K562 treated with DMSO at 1 percent for 12 hours (cell line): ENCODE results near the gene FUT6. TPM values are rescaled to one million over a fixed set of nuclear protein-coding genes. Genes with fewer than 3 reads are reported as not detected.

Experiments
- total RNA-seq: library from RNA; unstranded; fragments of 300-600 nt; gene quantifications from 2 replicates; pipeline ENCODE4 v1.2.3, GENCODE V29; 2022; ENCODE audit not compliant: insufficient read depth

FUT6 gene, protein sequence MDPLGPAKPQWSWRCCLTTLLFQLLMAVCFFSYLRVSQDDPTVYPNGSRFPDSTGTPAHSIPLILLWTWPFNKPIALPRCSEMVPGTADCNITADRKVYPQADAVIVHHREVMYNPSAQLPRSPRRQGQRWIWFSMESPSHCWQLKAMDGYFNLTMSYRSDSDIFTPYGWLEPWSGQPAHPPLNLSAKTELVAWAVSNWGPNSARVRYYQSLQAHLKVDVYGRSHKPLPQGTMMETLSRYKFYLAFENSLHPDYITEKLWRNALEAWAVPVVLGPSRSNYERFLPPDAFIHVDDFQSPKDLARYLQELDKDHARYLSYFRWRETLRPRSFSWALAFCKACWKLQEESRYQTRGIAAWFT
- total RNA-seq, result not detected in 2 replicates

DNA sequence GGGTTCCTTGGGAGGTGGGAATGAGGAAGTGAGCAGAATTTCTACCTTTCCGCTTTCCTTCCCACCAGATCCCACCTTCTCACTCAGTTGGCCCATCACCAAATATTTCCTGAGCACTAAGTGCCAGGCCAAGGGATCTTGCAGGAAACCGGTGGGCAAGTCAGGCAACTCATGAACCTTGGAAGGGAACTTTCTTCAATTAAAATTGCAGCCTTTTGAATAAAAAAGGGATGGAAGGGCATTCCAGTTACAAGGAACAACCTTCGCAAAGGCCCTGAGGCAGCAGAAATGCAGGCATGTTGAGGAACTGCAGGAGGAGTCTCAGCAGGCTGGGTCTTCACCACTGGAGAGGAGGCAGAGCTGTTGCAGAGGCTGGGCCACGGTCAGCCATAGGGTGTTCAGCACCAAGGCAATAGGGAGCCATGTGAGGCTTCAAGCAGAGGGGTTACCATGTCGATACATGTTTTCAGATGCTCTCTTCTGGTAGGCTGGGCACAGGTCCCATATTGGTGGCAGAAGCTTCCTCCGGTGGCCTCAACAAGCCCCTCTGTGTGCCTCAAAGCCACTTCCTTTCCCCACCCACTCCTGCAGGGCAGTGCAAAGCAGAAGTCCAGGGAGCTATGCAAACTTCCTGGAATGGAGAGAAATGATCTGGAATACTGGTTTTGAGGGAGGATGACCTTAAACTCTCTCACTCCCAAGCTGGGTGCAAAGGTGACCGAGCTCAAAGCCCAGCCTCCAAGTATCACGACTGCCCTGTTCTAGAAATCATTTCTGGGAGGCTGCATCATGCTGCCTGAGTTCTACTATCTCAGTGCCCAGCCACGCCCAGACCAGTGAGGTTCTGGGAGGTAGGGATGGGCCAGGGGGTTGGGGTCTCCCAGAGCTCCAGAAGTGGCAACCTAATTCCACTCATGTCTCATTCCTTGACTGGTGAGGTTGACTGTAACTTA is at the start of gene FUT6:
TSS of gene FUT6 (minus strand) at position 638 of the 953 bp plus-strand sequence. CDS start 7,135 bp downstream, outside the sequence.

DNA sequence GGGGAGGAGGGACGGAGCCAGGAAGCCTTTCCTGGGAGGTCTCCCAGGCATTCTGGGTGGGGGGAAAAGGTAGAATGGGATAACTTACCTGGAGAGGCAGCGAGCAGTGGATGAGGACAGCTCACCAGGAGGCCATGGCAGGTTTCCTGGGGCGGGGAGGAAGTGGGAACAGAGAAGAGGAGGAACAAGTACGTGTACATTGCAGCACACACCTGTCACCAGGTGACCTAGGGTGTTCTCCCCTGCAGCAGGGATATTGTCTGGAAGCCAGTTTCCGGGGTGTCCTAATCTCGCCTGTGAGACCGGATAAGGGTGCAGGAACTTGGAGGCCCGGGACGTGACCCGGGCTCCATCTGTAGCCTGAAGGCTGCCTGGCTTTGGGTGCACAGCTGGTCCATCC is 11.8 kb upstream of the FUT6 start, which contains the start of gene FUT3:
TSS of gene FUT3 (minus strand) at position 148 of the 400 bp plus-strand sequence.

DNA sequence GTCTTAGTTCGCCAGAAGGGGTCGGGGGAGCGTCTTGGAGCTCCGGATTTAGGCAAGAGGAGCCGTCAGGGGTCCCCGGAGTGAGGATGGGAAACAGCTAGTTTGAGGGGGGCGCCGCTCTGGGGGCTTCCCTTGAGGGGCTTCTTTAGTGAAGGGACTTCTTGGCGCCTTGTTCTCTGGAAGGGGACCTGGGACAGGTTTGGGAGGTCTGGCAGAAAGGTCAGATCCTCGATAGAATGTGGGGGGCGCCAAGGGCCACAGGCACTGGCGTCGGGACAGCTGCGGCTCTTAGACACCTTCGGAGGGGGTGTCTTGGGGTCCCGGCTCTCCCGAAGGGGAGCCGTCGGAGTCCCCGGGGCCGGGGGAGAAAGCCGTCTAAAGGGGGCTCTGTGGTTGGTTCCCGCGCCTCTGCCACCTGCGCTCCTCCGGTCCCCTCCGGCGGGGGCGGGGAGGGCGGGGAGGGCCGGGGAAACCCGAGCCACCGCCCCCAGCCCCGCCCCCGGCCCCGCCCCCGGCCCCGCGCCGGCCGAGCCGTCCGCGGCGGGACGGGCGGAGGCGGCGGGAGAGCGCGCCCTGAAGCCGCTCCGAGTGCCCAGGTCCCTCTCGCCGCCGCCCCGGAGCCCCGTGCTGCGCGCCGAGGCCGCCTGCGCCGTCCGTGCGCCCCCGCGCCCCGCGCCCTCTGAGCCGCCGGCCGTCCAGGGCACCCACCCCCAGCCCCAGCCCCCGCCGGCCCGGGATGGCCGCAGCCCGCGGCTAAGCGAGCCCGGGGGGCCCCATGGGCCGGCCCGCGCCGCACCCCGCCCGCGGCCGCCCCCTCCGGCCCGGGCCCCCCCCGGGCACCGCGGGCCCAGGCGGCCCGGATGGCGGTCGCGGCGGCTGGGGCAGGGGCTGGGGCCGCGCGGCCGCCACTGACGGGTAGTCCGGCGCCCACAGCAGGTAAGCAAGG is 34.7 kb downstream of the FUT6 start, which contains the start of gene NRTN:
TSS of gene NRTN (plus strand) at position 552 of the 946 bp plus-strand sequence. CDS start 19,099 bp downstream, outside the sequence.

DNA sequence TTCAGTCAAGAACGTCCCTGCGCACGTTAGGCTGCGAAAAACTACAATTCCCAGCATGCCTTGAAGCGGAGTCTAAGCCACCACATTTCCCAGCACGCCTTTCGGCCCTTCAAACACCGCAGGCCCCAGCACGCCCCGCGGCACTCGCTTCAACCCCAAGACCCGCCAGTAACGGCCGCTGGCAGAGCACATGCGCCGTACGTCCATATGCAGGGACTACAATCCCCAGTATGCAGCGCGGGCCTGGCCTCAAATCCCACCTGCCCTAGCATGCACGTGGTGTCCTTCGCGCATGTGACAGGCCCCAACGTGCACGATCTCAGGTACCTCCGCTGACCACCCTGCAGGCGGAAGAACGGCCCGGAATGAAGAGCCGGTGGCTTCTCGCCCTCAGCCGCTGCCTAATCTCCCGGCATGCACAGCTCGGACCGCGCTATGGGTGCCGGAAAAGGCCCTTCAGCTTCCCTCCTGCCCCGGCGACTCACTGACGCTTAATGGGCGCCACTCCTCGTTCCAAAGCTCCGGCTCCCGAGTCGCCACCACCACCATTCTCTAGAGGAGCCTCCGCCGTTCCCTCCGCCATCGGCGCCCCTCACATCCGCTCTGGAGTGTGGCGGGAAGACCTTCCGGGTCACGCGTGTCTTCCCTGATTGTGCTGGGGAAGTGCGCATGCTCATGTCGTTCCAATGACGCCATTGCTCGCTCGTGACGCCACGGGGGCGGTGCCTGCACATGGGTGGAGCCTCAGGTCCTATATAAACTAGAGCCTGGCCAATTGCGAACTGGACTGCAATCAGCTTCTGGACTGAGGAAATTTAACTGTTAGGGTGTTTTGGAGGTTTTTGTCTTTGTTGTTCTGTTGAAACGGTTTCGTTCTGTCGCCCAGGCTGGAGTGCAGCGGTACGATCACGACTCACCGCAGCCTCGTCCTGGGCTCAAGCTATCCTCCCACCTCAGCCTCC is 48.7 kb downstream of the FUT6 start, which contains the start of gene DUS3L:
TSS of gene DUS3L (minus strand) at position 605 of the 962 bp plus-strand sequence. CDS start at position 583, 22 bp downstream.

DNA sequence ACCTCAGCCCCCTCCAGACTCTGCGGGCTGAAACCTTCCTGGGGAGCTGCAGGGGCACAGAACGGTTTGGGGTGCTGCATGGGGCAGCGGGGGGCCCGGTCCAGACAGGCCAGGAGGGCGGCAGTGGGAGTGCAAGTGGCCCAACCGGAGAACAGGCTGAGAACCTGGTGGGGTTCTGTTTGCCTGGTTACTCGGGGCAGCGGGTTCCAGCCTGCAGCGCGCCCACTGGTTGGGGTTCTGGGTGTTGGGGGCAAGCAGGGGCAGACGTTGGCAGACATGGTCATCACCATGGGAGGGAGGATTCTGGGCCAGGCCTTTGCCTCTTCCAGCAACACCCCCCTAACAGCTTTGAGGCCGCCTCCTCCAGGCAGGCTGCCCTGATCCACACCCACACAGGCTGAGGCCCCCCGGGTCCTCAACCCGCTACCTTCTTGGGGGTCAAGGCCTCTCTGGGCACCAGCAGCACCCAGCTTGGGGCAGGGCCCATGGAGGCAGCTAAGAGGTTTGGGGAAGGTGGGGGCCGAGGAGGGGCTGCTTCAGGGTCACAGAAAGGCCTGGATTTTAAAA is 54.8 kb downstream of the FUT6 start, which contains the start of gene PRR22:
TSS of gene PRR22 (minus strand) at position 166 of the 567 bp plus-strand sequence. CDS start at position 80, 86 bp downstream.

Other genes with a start within 250 kb of the FUT6 start
- 55.5 and 58.7 TPM in 2 replicates for gene SAFB2, start 216.9 kb downstream of the FUT6 start, total RNA-seq
- gene SAFB, start 216.6 kb downstream of the FUT6 start, total RNA-seq, result 93.0 and 118 TPM in 2 replicates
- 29.6 and 55.9 TPM in 2 replicates for gene MICOS13, start 159.2 kb downstream of the FUT6 start, total RNA-seq
- gene HSD11B1L, start 158.7 kb downstream of the FUT6 start, total RNA-seq, result 11.2 and 13.8 TPM in 2 replicates
- 1,237 and 1,942 TPM in 2 replicates for gene RPL36, start 149.4 kb downstream of the FUT6 start, total RNA-seq
- 190 and 205 TPM in 2 replicates for gene LONP1, start 119.6 kb downstream of the FUT6 start, total RNA-seq
- gene CATSPERD, start 119.1 kb downstream of the FUT6 start, total RNA-seq, result not detected in 2 replicates
- gene PRR22, start 55.0 kb downstream of the FUT6 start, total RNA-seq, result 2.0 and 3.4 TPM in 2 replicates
- 36.3 and 46.8 TPM in 2 replicates for gene DUS3L, start 48.5 kb downstream of the FUT6 start, total RNA-seq
- 24.5 and 33.8 TPM in 2 replicates for gene NRTN, start 34.6 kb downstream of the FUT6 start, total RNA-seq
- 1.5 TPM in 1 of 2 replicates, not detected in the other for gene FUT3, start 11.7 kb upstream of the FUT6 start, total RNA-seq
- gene FUT5, start 30.8 kb upstream of the FUT6 start, total RNA-seq, result not detected in 2 replicates
- gene NDUFA11, start 64.1 kb upstream of the FUT6 start, total RNA-seq, result 494 and 896 TPM in 2 replicates
- gene VMAC, start 65.2 kb upstream of the FUT6 start, total RNA-seq, result 0.60 and 4.2 TPM in 2 replicates
- 5.2 and 7.9 TPM in 2 replicates for gene CAPS, start 74.6 kb upstream of the FUT6 start, total RNA-seq
- 54.6 and 80.5 TPM in 2 replicates for gene RANBP3, start 138.4 kb upstream of the FUT6 start, total RNA-seq